ENCODE results near the gene MNX1. TPM values are rescaled to one million over a fixed set of nuclear protein-coding genes. Genes with fewer than 3 reads are reported as not detected.
A peak's percentile ranks its signal among the peaks of the same experiment; 100 is the strongest.

The MNX1 gene
- polyA plus RNA-seq, 1 donor from 2014 or later: not detected

DNA sequence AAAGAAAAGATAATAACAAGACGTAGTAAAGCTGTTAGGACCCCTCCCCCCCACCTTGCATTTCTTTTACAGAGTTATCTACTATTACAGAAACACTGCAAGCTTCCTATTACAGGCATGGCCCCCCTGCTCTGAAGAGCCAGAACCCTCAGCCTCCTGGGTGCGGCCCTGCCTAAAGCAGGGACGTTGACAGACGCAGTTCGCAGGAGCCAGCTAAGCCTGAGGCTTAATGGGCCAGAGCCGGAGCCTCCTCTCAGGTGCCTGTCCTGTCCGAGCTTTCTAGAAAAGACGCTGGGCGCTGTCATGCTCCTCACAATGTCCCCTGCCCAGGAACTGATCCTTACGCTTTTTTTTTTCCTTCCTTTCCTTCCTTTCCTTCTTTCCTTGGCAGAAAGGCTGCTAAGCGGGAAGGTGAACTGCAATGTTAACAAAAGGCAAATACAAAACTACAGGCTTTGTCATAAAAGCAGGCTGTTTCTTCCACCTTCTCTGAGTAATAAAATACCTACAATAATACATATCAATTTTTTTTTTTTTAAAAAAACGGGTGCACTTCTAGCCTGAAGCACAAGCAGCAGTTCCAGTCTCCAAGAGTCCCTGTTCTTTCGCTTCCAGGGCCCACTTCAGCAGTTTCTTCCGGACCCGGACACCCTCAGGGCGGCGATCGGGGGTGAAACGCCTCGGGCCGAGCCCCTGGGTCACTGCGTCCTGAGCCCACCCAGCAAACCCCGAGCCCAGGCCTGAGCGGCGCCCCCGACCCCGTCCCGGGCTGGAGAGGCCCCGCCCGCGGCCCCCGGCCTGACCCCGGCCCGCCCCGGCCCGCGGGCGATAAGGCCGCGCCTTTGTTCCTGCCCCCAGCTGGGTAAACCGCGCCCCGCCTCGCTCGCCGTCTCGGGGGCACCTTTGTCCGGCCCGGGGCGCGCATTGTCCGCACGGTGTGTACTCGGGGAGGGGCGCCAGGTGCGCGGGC is 11.2 kb downstream of the MNX1 start:
- Histone ChIP-seq H4K20me1 (ENCODE audit: insufficient read depth) (no peaks in the 10 kb centered on the region), H3K4me2 (ENCODE audit: low read length) (no peak overlapping the region)

DNA sequence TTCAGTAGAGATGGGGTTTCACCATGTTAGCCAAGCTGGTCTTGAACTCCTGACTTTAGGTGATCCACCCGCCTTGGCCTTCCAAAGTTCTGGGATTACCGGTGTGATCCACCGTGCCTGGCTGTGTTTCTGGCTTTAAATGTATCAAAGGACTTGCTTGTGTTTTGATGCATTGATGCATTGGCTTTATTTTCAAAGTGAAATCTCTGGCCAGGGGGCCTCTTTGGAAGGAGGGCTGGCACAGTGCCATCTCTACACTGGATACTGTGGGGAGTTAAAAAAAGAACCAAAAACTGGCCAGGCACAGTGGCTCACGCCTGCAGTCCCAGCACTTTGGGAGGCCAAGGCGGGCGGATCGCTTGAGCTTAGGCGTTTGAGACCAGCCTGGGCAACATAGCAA is 16.0 kb downstream of the MNX1 start:
- Histone ChIP-seq H3K9ac (ENCODE audit: low read length) (no peak overlapping the region), H3K27me3 (ENCODE audit: insufficient read depth, low read depth, low read length) (peaks cover 33% of the 10 kb centered on the region), H3K4me2 (ENCODE audit: low read length) (no peak overlapping the region), H3K79me2 (replicated peaks; ENCODE audit: insufficient read depth, low read length) (no peaks in the 10 kb centered on the region), H2AFZ (ENCODE audit: low read depth, low read length) (no peak overlapping the region), H3K4me3 (ENCODE audit: low read length) (no peak overlapping the region), H3K36me3 (ENCODE audit: insufficient read depth, low read length) (no peaks in the 10 kb centered on the region), H3K9me3 (ENCODE audit: low read length) (no peaks in the 10 kb centered on the region), H3K9me2 (ENCODE audit: insufficient read depth, low read length) (no peaks in the 10 kb centered on the region), H3F3A (ENCODE audit: insufficient read depth, low read length, poor library complexity, severe bottlenecking) (no peaks in the 10 kb centered on the region), H4K20me1 (ENCODE audit: insufficient read depth) (no peaks in the 10 kb centered on the region), H3K27ac (ENCODE audit: low read length) (no peak overlapping the region)
- TF ChIP-seq POLR2AphosphoS5 (IDR thresholded peaks at IDR 0.05) (no peak), EZH2 (IDR thresholded peaks at IDR 0.05; ENCODE audit: borderline replicate concordance, insufficient read depth, low read length, poor library complexity, severe bottlenecking) (no peak), EP300 (conservative IDR thresholded peaks at IDR 0.05; ENCODE audit: poor library complexity, severe bottlenecking) (no peak), SMC3 (conservative IDR thresholded peaks at IDR 0.05; ENCODE audit: poor library complexity) (no peak), RAD21 (conservative IDR thresholded peaks at IDR 0.05) (no peak), TAF1 (IDR thresholded peaks at IDR 0.05; ENCODE audit: low read depth) (no peak), MXI1 (conservative IDR thresholded peaks at IDR 0.05; ENCODE audit: poor library complexity, severe bottlenecking) (no peak)
- TF ChIP-seq, protein P1, sequence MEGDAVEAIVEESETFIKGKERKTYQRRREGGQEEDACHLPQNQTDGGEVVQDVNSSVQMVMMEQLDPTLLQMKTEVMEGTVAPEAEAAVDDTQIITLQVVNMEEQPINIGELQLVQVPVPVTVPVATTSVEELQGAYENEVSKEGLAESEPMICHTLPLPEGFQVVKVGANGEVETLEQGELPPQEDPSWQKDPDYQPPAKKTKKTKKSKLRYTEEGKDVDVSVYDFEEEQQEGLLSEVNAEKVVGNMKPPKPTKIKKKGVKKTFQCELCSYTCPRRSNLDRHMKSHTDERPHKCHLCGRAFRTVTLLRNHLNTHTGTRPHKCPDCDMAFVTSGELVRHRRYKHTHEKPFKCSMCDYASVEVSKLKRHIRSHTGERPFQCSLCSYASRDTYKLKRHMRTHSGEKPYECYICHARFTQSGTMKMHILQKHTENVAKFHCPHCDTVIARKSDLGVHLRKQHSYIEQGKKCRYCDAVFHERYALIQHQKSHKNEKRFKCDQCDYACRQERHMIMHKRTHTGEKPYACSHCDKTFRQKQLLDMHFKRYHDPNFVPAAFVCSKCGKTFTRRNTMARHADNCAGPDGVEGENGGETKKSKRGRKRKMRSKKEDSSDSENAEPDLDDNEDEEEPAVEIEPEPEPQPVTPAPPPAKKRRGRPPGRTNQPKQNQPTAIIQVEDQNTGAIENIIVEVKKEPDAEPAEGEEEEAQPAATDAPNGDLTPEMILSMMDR (IDR thresholded peaks at IDR 0.05; ENCODE audit: poor library complexity, severe bottlenecking): no peak
- TF ChIP-seq, protein P2, sequence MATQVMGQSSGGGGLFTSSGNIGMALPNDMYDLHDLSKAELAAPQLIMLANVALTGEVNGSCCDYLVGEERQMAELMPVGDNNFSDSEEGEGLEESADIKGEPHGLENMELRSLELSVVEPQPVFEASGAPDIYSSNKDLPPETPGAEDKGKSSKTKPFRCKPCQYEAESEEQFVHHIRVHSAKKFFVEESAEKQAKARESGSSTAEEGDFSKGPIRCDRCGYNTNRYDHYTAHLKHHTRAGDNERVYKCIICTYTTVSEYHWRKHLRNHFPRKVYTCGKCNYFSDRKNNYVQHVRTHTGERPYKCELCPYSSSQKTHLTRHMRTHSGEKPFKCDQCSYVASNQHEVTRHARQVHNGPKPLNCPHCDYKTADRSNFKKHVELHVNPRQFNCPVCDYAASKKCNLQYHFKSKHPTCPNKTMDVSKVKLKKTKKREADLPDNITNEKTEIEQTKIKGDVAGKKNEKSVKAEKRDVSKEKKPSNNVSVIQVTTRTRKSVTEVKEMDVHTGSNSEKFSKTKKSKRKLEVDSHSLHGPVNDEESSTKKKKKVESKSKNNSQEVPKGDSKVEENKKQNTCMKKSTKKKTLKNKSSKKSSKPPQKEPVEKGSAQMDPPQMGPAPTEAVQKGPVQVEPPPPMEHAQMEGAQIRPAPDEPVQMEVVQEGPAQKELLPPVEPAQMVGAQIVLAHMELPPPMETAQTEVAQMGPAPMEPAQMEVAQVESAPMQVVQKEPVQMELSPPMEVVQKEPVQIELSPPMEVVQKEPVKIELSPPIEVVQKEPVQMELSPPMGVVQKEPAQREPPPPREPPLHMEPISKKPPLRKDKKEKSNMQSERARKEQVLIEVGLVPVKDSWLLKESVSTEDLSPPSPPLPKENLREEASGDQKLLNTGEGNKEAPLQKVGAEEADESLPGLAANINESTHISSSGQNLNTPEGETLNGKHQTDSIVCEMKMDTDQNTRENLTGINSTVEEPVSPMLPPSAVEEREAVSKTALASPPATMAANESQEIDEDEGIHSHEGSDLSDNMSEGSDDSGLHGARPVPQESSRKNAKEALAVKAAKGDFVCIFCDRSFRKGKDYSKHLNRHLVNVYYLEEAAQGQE (IDR thresholded peaks at IDR 0.05; ENCODE audit: borderline replicate concordance): no peak

More for the DNA sequence above, 11.2 kb downstream of the MNX1 start:
- Histone ChIP-seq H3K9ac (ENCODE audit: low read length) (no peak overlapping the region), H3F3A (ENCODE audit: insufficient read depth, low read length, poor library complexity, severe bottlenecking) (no peaks in the 10 kb centered on the region), H3K27ac (ENCODE audit: low read length) (no peak overlapping the region), H3K27me3 (ENCODE audit: insufficient read depth, low read depth, low read length) (peaks cover 79% of the 10 kb centered on the region), H3K4me3 (ENCODE audit: low read length) (no peak overlapping the region), H3K9me2 (ENCODE audit: insufficient read depth, low read length) (no peaks in the 10 kb centered on the region), H3K79me2 (replicated peaks; ENCODE audit: insufficient read depth, low read length) (no peaks in the 10 kb centered on the region), H3K36me3 (ENCODE audit: insufficient read depth, low read length) (no peaks in the 10 kb centered on the region), H2AFZ (ENCODE audit: low read depth, low read length) (no peak overlapping the region), H3K9me3 (ENCODE audit: low read length) (no peaks in the 10 kb centered on the region)
- TF ChIP-seq EZH2 (IDR thresholded peaks at IDR 0.05; ENCODE audit: borderline replicate concordance, insufficient read depth, low read length, poor library complexity, severe bottlenecking): peak; percentile 32
- TF ChIP-seq TAF1 (IDR thresholded peaks at IDR 0.05; ENCODE audit: low read depth): no peak
- no peak for TF ChIP-seq SMC3 (conservative IDR thresholded peaks at IDR 0.05; ENCODE audit: poor library complexity)

Data from neural cell (in vitro differentiated cells).